ENCODE results near the gene PEX14.

- TF ChIP-seq YY1 (IDR thresholded peaks at IDR 0.05; ENCODE audit: insufficient read depth, insufficient read length): no peak
- TF ChIP-seq SUZ12 (IDR thresholded peaks at IDR 0.05; ENCODE audit: extremely low read depth, insufficient read depth, insufficient read length): no peak
- no peak for TF ChIP-seq ZNF274 (IDR thresholded peaks at IDR 0.05; ENCODE audit: low read depth, low read length)
These were observed 126.8 kb downstream of the PEX14 start for GRCh38 chr1:10601342-10602070.

Measured in NT2/D1 (cell line).